Raji (cell line): ENCODE data around the gene LGR4.

ENCODE experiments used
- POLR2A ChIP-seq: IDR thresholded peaks from 2 replicates; pipeline ENCODE4 v1.6.1; 2011; ENCODE audit warnings: low read depth, low read length, control low read depth; ENCODE audit not compliant: insufficient read depth

LGR4 gene

GRCh38 chr11:27497911-27498310, 25.3 kb upstream of the LGR4 start:
- no peak for TF ChIP-seq POLR2A

DNA sequence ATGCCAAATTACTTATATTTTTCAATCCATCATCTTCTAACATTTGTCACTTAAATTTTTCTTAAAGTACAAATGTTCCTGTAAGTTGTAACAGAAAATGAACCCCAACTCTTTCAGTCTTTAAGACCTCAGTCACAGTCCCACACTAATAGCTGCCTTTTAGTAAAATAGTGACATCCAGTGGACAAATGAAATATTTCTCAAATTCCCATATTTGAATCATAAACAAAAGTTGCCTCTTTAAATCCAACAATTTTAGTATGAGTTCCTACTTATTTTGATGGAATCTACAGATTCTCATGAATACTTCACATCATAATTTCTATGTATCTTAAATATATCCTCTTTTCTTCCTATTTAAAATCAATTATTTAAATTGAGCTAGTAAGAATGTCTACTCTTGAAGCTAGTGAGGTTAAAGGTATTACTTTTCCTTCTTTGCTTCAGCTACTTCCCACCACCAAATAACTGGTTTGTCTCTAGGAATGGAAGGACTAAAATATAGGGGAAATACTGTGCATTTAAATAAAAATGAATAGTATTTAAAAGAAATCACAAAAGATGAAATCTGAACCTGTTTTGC, 24.8 kb upstream of the LGR4 start:
- TF ChIP-seq POLR2A: no peak

DNA sequence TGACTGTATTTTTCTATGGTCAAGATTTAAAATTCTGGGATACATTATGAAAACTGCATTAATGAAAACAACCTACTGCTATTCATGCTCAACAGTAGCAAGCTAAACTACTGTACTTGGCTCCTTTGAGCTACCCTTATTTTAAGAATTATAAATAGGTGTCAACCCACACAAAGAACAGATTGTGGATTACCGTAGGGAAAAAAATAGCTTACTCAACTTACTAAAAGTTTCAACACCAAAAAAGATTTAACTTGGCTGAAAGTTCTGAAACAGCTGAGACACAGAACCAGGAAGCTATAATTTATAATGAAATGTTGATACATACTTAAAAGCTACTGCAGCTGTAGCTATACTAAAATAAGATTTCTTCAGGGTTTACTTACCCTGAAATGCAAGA, 23.9 kb upstream of the LGR4 start:
- no peak for TF ChIP-seq POLR2A

DNA sequence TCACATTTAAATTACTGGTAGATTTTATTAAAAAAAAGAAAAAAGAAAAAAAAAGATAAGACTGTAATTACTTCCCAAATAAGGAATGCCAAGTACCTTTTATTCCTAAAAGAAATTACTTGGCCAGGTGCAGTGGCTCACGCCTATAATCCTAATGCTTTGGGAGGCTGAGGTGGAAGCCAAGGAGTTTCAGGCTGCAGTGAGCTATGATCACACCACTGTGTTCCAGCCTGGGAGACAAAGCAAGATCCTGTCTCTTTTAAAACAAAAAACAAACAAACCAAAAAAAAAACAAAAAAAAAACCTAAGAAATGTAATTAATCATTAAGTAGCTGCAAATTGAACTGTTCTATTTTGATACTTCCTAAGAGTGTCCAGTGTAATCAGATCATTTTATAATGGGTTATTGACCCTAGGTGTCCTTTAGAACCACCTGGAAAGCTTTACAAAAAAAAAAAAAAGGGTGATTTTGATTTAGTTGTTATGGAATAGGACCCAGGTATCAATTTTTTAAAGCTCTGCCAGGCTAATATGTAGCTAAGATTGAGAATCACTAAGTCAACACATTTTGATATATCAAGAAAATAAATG, 23.2 kb upstream of the LGR4 start:
- TF ChIP-seq POLR2A: no peak

- TF ChIP-seq POLR2A: no peak
Measured at GRCh38 chr11:27489092-27489491, 16.5 kb upstream of the LGR4 start.

GRCh38 chr11:27487706-27488105, 15.1 kb upstream of the LGR4 start:
- no peak for TF ChIP-seq POLR2A

DNA sequence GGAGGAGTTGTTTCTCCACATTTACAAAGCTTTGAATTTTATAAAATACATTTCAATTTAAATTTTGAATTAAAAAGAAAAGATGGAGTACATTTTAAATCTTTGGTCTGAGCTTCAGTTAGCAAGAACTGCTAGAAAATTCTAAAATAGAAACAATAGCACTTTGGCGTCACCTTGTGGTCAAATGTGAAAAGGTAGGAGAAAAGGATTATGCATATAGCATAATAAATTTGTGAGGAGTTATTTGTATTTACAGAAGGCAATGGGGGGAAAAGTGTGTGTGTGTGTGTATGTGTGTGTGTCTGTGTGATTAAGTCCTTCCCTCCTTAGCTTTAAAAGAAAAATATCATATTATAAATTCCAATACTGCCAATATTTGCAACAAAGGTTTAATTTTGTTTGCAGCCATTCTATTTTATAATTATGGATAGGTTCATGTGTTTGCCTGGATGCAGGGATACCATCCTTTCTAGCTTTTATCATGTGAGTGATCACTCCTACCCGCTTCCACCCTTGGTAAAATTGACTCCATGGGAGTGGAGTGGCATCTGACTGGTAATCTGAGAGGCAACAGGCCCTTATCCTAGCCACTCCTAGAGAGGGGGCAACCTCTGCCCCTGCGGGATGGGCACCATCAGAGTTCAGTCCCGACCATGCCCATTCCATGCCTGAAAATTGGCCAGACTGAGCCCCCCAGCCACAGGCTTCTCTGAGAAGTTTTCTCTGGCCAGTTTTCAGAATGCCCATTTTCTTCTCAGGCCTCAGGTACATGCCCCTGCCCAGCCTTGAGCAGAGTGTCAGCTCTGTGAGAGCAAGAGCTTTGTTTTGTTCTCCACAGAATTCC, 13.6 kb upstream of the LGR4 start:
- TF ChIP-seq POLR2A: no peak

DNA sequence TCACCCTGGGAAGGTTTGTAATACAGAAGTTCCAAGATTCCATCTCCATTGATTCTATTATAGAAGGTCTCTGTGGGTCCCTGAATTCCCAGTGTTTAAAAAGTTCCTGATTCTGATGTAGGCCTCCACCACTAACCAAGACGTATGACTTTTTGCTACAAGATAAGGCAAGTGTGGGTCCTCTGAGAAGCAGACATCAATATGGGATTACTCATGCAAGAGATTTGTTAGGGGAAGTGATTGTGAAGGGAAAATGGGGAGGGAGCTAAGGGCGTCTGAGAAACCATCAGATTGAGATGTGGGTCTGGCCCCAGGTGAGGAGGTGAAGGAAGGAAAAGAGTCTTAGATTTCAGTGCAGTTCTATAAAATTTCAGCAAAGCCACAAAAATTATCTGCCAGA, 10.2 kb upstream of the LGR4 start:
- TF ChIP-seq POLR2A: no peak

- TF ChIP-seq POLR2A: no peak
Measured at GRCh38 chr11:27481992-27482391, 9.4 kb upstream of the LGR4 start.

DNA sequence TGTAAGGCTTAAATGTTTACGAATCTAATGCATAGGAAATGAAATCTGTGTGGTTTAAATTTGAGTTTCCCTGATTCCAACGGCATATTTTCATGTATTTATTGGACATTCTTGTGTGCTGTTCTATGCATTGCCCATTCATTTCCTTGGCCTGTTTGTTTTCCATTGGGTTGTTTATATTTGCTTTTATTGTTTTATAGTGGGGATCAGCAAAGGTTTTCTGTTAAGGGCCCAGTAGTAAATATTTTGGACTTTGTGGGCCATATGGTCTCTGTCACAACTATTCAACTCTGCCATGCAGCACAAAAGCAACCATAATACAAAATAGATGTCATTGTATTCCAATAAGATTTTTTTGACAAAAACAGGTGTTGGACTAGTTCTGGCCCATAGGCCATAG, 5.2 kb upstream of the LGR4 start:
- no peak for TF ChIP-seq POLR2A

DNA sequence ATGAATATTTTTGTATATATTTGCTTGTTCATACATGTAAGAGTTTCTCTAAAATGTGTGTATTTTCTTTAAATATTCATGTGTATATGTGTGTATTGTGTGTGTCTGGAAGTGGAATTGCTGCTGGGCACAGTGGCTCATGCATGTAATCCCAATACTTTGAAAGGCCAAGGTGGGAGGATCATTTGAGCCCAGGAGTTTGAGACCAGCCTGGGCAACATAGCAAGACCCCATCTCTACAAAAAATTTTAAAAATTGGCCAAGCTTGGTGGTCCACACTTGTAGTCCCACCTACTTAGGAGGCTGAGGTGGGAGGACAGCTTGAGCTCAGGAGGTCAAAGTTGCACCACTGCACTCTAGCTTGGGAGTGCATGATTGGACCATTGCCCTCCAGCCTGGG, 4.7 kb upstream of the LGR4 start:
- no peak for TF ChIP-seq POLR2A

GRCh38 chr11:27475622-27476021, 3.0 kb upstream of the LGR4 start:
- TF ChIP-seq POLR2A: no peak

- no peak for TF ChIP-seq POLR2A
Measured at GRCh38 chr11:27473017-27473406, 422 bp upstream of the LGR4 start.

DNA sequence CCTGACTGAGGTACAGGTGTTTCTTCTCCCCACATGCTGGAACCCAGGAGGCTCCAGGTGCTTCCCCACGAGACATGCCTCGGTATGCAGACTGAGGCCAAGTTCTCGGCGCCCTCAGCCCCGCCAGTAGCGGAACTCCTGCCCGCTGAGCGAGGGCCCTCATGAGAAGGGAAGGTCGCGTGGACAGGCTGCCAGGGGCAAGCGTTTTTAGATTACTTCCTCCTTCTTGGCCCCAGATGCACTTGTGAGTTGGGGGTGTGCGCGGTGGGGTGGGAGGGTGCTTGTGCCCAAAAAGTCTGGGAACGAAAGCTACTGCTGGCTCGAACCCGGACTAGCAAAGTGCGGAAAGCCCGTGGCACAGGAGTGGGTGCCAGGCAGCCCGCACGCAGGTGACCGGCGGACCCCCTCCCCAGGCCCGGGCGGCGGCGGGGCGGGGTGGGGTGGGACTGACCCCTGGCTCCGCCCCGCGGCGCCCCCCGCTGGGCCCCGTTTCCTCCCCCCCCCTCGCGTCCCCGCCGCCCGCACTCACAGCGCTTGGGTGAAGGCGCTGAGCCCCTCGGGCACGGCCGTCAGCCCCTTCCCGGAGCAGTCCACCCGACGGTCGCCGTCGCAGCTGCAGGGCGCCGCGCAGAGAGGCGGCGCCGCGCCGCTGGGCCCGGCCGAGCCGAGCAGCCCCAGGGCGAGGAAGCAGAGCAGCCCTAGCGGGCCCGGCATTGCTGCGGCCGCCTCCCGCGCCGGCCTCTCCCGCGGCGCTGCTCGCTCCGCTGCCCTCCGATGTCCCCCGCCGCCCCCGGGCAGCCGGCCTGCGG, 797 bp downstream of the LGR4 start:
- no peak for TF ChIP-seq POLR2A

DNA sequence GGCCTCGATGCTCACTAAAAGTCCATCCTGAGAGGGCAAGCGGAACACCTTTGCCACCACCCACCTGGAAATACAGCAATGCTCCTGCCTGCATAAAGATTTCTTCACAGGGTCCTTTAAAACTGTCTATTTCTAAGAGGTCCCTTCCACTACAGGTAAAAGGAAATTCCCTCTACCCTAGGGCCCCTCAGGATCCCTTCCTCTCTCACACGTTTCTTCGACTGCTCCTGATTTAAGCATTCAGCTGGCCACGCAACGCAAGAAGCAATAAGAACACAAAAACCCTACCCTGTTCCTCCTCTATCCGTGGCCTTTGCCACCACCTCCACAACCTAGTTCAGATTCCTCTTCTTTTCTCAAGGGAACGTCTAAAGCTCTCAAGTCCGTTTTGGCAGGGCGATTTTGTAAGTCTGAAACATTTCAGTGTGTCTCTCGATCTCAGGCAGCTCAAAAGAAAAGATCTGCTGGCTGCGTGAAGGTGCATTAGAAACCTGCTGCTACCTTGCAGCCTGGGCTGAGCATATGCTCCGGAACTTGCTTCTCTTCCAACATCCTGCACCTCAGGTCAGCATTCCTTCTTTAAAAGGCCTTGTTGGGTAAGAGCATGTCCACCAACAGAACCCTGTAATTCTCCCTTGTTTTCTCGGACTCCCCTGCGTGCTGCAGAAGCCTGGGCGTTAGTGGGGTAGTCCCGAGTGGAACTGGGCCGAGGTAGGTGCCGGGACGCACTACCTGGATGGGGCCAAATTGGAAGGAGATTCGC, 1.6 kb downstream of the LGR4 start:
- no peak for TF ChIP-seq POLR2A
